Heart left ventricle (tissue), 13 donors: ENCODE results near the gene MPV17.
"Not testable (repeated sequence)": the region's sequence is repeated elsewhere in the genome, so short reads cannot be mapped to it uniquely, and the experiment has no call there.

Source experiments
- CTCF ChIP-seq, 12 donors: fragments of 200-600 bp; sonication (generic) in 4 of 12; IDR thresholded peaks; one replicate each; pipeline versions ENCODE4 v1.5.0 to v1.8.0; 2018 to 2022; ENCODE audit warnings: antibody characterized with exemption in 12 of 12, mild to moderate bottlenecking in 5 of 12
- POLR2A ChIP-seq, 2 donors: fragments of 450-650 bp; IDR thresholded peaks; one replicate each; pipeline ENCODE4 v1.6.1; 2017; ENCODE audit warnings: antibody characterized with exemption in 2 of 2, mild to moderate bottlenecking in 2 of 2, moderate library complexity in 2 of 2
- donor health status: ischemic (EF 13 %, LVEDD 7.1; RV severe dilation, severe dysfunction).
- donor health status: DM: no; HTN: yes; CAD: no.
- donor health status: DM: no; HTN: no; CAD: no.
- donor health status: ischemic (EF 25% LVEDD 6.9; RV normal size, moderate dysfunction).
- donor health status: ischemic (EF 25% LVEDD 5.7; RV mildly dilated, moderate dysfunction).
- donor health status: ischemic (EF 35%, LVEDD 5.7; RV mildly dilated, moderate dysfunction).
- donor health status: nonischemic (EF 11% LVEDD 7.7; RV severe dilation, severe dysfunction).
- donor health status: DM: yes; HTN: yes; CAD: no.
- donor health status: PGD.
- donor health status: ischemic (EF 29% LVEDD 5.4; RV normal size, mild dysfunction).
- donor health status: nonischemic (EF 23%, LVEDD 6.1; RV moderate dilation, normal function).

GRCh38 chr2:27319839-27320238, 3.1 kb downstream of the MPV17 start:
- TF ChIP-seq POLR2A, CTCF (IDR thresholded peaks at IDR 0.05): not testable (repeated sequence)
